ENCODE results near the gene NDRG2. TPM values are rescaled to one million over a fixed set of nuclear protein-coding genes. Genes with fewer than 3 reads are reported as not detected.

Gene NDRG2
- polyA plus RNA-seq, 1 experiment = 1.0 TPM

DNA sequence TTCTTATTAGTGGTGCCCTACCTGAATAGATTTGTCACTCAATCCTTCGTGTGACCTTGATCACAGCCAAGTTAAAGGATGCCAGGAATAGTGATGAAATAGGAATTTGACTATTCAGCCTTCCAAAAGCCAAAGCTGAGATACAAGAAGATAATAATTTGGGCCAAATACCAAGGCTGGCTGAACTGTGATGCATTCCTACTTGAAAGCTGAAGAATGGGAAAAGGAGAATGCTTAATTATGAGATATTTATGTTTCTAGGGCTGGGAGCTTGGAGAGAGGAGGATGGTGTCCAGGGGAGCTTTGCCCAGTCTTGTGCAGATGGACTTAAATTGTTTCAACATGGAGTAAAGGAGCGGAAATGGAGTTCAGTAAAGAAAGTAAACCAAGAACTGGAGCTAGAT, 22.5 kb upstream of the NDRG2 start:
- no peak for DNase-seq (ENCODE audit: low read depth, low spot score)
- Histone ChIP-seq H3K9me3 (ENCODE audit: control insufficient read depth, insufficient read depth, low read length) (no peaks in the 10 kb centered on the region), H3K27ac (ENCODE audit: low read depth, low read length) (no peak overlapping the region), H3K27me3 (ENCODE audit: control insufficient read depth, insufficient read depth, low read length) (peaks cover 16% of the 10 kb centered on the region), H3K4me3 (ENCODE audit: low read depth, low read length) (no peak overlapping the region)
- ChIA-PET CTCF (interaction anchor here (0.6 to 4.0 kb wide), 10 partner anchors 20 to 137 kb away, joined by 3 to 42 read pairs (median 4); no protein-coding TSS in a partner anchor), POLR2A (interaction anchor here (1.0 to 1.8 kb wide), 3 partner anchors 24 to 76 kb away, joined by 3 to 16 read pairs (median 3); no protein-coding TSS in a partner anchor)
- TF ChIP-seq, protein P1, sequence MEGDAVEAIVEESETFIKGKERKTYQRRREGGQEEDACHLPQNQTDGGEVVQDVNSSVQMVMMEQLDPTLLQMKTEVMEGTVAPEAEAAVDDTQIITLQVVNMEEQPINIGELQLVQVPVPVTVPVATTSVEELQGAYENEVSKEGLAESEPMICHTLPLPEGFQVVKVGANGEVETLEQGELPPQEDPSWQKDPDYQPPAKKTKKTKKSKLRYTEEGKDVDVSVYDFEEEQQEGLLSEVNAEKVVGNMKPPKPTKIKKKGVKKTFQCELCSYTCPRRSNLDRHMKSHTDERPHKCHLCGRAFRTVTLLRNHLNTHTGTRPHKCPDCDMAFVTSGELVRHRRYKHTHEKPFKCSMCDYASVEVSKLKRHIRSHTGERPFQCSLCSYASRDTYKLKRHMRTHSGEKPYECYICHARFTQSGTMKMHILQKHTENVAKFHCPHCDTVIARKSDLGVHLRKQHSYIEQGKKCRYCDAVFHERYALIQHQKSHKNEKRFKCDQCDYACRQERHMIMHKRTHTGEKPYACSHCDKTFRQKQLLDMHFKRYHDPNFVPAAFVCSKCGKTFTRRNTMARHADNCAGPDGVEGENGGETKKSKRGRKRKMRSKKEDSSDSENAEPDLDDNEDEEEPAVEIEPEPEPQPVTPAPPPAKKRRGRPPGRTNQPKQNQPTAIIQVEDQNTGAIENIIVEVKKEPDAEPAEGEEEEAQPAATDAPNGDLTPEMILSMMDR (IDR thresholded peaks at IDR 0.05; ENCODE audit: low read depth, low read length) = no peak

DNA sequence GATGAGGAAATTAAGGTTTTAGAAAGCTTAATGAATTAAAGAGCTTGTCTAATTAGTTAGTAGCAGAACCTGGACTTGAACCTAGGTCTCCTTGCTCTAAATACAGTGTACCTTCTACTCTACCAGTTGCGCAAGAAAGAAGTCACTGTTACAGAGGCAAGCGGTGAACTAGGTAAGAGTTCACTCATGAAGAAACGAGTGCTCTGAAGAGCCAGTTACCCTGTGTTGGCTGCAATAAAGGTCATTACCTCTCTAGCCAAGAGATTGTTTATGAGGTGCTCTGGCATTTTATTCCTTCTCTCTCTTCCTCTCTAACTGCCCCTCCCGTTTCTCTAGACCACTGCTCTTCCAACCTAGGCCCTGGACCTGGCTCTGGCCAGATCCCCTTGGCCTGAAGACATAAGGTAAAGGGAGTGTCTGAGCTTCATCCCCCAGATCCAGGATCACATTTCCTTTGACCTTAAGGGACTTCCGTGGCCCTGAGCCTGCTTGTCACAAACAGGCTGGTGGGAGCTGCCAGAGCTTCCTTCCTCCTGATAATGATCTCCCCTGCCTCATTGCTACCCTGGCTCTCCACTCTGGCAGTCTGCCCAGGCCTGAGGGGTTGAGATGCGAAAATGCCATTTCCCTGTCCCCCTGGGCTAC, 19.2 kb upstream of the NDRG2 start:
- H3K27me3 ChIP-seq (ENCODE audit: control insufficient read depth, insufficient read depth, low read length) = peaks cover 21% of the 10 kb centered on the region
- H3K4me3 ChIP-seq (ENCODE audit: low read depth, low read length) = no peak overlapping the region
- POLR2A ChIA-PET = no interaction called here
- H3K9me3 ChIP-seq (ENCODE audit: control insufficient read depth, insufficient read depth, low read length) = no peaks in the 10 kb centered on the region
- H3K27ac ChIP-seq (ENCODE audit: low read depth, low read length) = no peak overlapping the region
- CTCF ChIA-PET = interaction anchor here (0.8 to 2.2 kb wide), 7 partner anchors 24 to 73 kb away, joined by 3 to 22 read pairs (median 3); no protein-coding TSS in a partner anchor
- DNase-seq (ENCODE audit: low read depth, low spot score) = no peak
- TF ChIP-seq, protein P1 (IDR thresholded peaks at IDR 0.05; ENCODE audit: low read depth, low read length) = no peak

DNA sequence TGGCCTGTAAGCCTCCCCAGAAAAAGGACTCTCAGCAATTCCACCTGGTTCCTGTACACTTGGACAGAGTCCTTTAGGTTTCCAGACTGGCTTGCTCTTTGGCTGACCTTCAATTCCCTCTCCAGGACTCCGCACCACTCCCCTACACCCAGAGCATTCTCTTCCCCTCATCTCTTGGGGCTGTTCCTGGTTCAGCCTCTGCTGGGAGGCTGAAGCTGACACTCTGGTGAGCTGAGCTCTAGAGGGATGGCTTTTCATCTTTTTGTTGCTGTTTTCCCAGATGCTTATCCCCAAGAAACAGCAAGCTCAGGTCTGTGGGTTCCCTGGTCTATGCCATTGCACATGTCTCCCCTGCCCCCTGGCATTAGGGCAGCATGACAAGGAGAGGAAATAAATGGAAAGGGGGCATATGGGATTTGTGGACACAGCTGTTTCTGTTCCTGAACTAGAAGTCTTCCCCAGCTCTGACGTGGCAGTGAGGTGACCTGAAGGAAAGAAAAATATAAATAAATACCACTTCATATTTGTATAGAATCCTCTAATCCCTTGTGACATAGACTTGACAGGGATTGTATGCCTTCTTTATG, 18.6 kb upstream of the NDRG2 start:
- TF ChIP-seq, protein P1 (IDR thresholded peaks at IDR 0.05; ENCODE audit: low read depth, low read length) = no peak
- Histone ChIP-seq H3K27me3 (ENCODE audit: control insufficient read depth, insufficient read depth, low read length) (peaks cover 21% of the 10 kb centered on the region), H3K4me3 (ENCODE audit: low read depth, low read length) (no peak overlapping the region), H3K9me3 (ENCODE audit: control insufficient read depth, insufficient read depth, low read length) (no peaks in the 10 kb centered on the region), H3K27ac (ENCODE audit: low read depth, low read length) (no peak overlapping the region)
- CTCF ChIA-PET = interaction anchor here (0.8 to 2.2 kb wide), 7 partner anchors 25 to 73 kb away, joined by 3 to 22 read pairs (median 3); no protein-coding TSS in a partner anchor
- no peak for DNase-seq (ENCODE audit: low read depth, low spot score)
- POLR2A ChIA-PET = no interaction called here

DNA sequence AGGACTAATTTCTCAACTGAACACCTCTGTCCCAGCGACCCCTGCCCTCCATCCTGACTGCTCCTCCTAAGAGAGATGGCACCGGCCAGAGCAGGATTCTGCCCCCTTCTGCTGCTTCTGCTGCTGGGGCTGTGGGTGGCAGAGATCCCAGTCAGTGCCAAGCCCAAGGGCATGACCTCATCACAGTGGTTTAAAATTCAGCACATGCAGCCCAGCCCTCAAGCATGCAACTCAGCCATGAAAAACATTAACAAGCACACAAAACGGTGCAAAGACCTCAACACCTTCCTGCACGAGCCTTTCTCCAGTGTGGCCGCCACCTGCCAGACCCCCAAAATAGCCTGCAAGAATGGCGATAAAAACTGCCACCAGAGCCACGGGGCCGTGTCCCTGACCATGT, 18.1 kb upstream of the NDRG2 start:
- POLR2A ChIA-PET = no interaction called here
- TF ChIP-seq, protein P1 (IDR thresholded peaks at IDR 0.05; ENCODE audit: low read depth, low read length) = no peak
- CTCF ChIA-PET = interaction anchor here (0.5 to 2.2 kb wide), 5 partner anchors 28 to 61 kb away, joined by 3 to 22 read pairs (median 7); no protein-coding TSS in a partner anchor

More for the DNA sequence above, 18.1 kb upstream of the NDRG2 start:
- H3K9me3 ChIP-seq (ENCODE audit: control insufficient read depth, insufficient read depth, low read length) = no peaks in the 10 kb centered on the region
- H3K4me3 ChIP-seq (ENCODE audit: low read depth, low read length) = no peak overlapping the region
- DNase-seq (ENCODE audit: low read depth, low spot score) = no peak
- H3K27ac ChIP-seq (ENCODE audit: low read depth, low read length) = no peak overlapping the region
- peaks cover 21% of the 10 kb centered on the region for H3K27me3 ChIP-seq (ENCODE audit: control insufficient read depth, insufficient read depth, low read length)
